ENCODE measurements around the gene SLC25A46. TPM values are rescaled to one million over a fixed set of nuclear protein-coding genes. Genes with fewer than 3 reads are reported as not detected.

Gene SLC25A46
- total RNA-seq, 1 donor from 2014 or later, result 43.6 TPM

- no peaks in the 10 kb centered on the region for H3F3A ChIP-seq (ENCODE audit: low read depth)
- Mint-ChIP-seq H3K36me3 (no peaks in the 10 kb centered on the region), H3K4me3 (no peak overlapping the region), H3K9me3 (no peaks in the 10 kb centered on the region), H3K27ac (no peak overlapping the region), H3K27me3 (ENCODE audit: insufficient read depth, low read depth) (no peaks in the 10 kb centered on the region), H3K4me1 (no peaks in the 10 kb centered on the region)
- no peaks in the 10 kb centered on the region for H3K79me2 ChIP-seq (ENCODE audit: low read depth)
- no peak for DNase-seq (ENCODE audit: low spot score)
- H3K4me1 ChIP-seq, result no peaks in the 10 kb centered on the region
- H4K20me1 ChIP-seq (ENCODE audit: low read depth), result no peaks in the 10 kb centered on the region
- TF ChIP-seq CTCF (IDR thresholded peaks at IDR 0.05) (no peak), EZH2phosphoT487 (IDR thresholded peaks at IDR 0.05) (no peak), EZH2 (IDR thresholded peaks at IDR 0.05) (no peak)
- no peaks in the 10 kb centered on the region for H3K36me3 ChIP-seq
- no peak overlapping the region for H3K4me3 ChIP-seq
- H3K9ac ChIP-seq, result no peak overlapping the region
- no peak overlapping the region for H2AFZ ChIP-seq (replicated peaks)
- H3K27me3 ChIP-seq, result no peaks in the 10 kb centered on the region
- no peak overlapping the region for H3K4me2 ChIP-seq
- H3K27ac ChIP-seq, result no peak overlapping the region
- no peaks in the 10 kb centered on the region for H3K9me3 ChIP-seq (ENCODE audit: low read depth)
Observed at GRCh38 chr5:110707260-110707844, 31.5 kb upstream of the SLC25A46 start.

- no peak overlapping the region for H2AFZ ChIP-seq (replicated peaks)
- no peaks in the 10 kb centered on the region for H3K9me3 ChIP-seq (ENCODE audit: low read depth)
- no peaks in the 10 kb centered on the region for H3K36me3 Mint-ChIP-seq
- H4K20me1 ChIP-seq (ENCODE audit: low read depth), result no peaks in the 10 kb centered on the region
- no peaks in the 10 kb centered on the region for H3K4me1 Mint-ChIP-seq
- H3K9ac ChIP-seq, result no peak overlapping the region
- H3K79me2 ChIP-seq (ENCODE audit: low read depth), result no peaks in the 10 kb centered on the region
- no peak for DNase-seq (ENCODE audit: low spot score)
- H3K4me3 Mint-ChIP-seq, result no peak overlapping the region
- no peak overlapping the region for H3K4me2 ChIP-seq
- H3K27ac ChIP-seq, result no peak overlapping the region
- H3K27me3 ChIP-seq, result no peaks in the 10 kb centered on the region
- H3K9me3 Mint-ChIP-seq, result no peaks in the 10 kb centered on the region
- H3F3A ChIP-seq (ENCODE audit: low read depth), result no peaks in the 10 kb centered on the region
- TF ChIP-seq EZH2phosphoT487 (IDR thresholded peaks at IDR 0.05), result no peak
- peak; percentile 21 for TF ChIP-seq CTCF (IDR thresholded peaks at IDR 0.05)
- no peaks in the 10 kb centered on the region for H3K27me3 Mint-ChIP-seq (ENCODE audit: insufficient read depth, low read depth)
- H3K27ac Mint-ChIP-seq, result no peak overlapping the region
- H3K4me1 ChIP-seq, result no peaks in the 10 kb centered on the region
- H3K4me3 ChIP-seq, result no peak overlapping the region
- no peaks in the 10 kb centered on the region for H3K36me3 ChIP-seq
Observed at GRCh38 chr5:110716247-110717245, 22.3 kb upstream of the SLC25A46 start.

GRCh38 chr5:110718311-110718710, 20.5 kb upstream of the SLC25A46 start:
- Mint-ChIP-seq H3K4me3 (no peak overlapping the region), H3K9me3 (no peaks in the 10 kb centered on the region)
- no peak for DNase-seq (ENCODE audit: low spot score)

More at GRCh38 chr5:110718311-110718710, 20.5 kb upstream of the SLC25A46 start:
- H3K27me3 Mint-ChIP-seq (ENCODE audit: insufficient read depth, low read depth), result no peaks in the 10 kb centered on the region
- no peaks in the 10 kb centered on the region for H3K4me1 Mint-ChIP-seq
- Histone ChIP-seq H3K79me2 (ENCODE audit: low read depth) (no peaks in the 10 kb centered on the region), H3K36me3 (no peaks in the 10 kb centered on the region), H3K4me3 (no peak overlapping the region), H3K9me3 (ENCODE audit: low read depth) (no peaks in the 10 kb centered on the region), H3K9ac (no peak overlapping the region), H3K27me3 (no peaks in the 10 kb centered on the region), H3F3A (ENCODE audit: low read depth) (no peaks in the 10 kb centered on the region), H4K20me1 (ENCODE audit: low read depth) (no peaks in the 10 kb centered on the region), H2AFZ (replicated peaks) (no peak overlapping the region), H3K27ac (no peak overlapping the region), H3K4me1 (no peaks in the 10 kb centered on the region), H3K4me2 (no peak overlapping the region)
- H3K36me3 Mint-ChIP-seq, result no peaks in the 10 kb centered on the region
- TF ChIP-seq EZH2 (IDR thresholded peaks at IDR 0.05), result no peak
- H3K27ac Mint-ChIP-seq, result no peak overlapping the region

All from neural progenitor cell (in vitro differentiated cells).